Stomach (tissue), 4 donors: ENCODE data around the gene TPD52L1.

Source experiments
- EP300 ChIP-seq: sonication (generic); formaldehyde crosslinking; IDR thresholded peaks from one replicate; pipeline ENCODE4 v1.6.1; 2017; ENCODE audit warnings: antibody characterized with exemption
- TF ChIP-seq, protein P1 (sequence below), 7 experiments: fragments of 450-650 bp in 4 of 7; fragments of 200-600 bp in 3 of 7; sonication (generic) in 3 of 7; IDR thresholded peaks; one replicate each; pipeline ENCODE4 v1.5.1; 2016 to 2019; ENCODE audit warnings: antibody characterized with exemption in 7 of 7, control low read depth in 2 of 7, mild to moderate bottlenecking in 1 of 7

DNA sequence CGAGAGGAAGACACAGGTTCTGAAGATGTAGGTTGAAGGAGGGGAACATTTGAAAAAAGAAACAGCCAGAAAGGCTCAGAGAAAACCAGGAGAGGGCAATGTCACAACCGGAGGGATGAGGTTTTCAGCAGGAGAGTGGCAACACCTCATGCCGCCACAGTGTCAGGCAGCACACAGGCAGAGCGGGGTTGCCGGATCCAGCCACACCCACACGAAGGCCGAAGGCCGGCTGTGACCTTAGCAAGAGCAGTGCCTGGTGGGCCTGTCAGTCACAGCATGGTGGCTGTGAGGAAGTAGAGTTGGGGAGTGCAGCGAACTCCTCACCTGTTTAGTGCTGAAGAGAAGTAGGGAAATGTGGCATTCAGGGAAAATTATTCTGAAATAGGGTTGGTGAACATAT lies 134.1 kb downstream of the TPD52L1 start:
- TF ChIP-seq, protein P1, sequence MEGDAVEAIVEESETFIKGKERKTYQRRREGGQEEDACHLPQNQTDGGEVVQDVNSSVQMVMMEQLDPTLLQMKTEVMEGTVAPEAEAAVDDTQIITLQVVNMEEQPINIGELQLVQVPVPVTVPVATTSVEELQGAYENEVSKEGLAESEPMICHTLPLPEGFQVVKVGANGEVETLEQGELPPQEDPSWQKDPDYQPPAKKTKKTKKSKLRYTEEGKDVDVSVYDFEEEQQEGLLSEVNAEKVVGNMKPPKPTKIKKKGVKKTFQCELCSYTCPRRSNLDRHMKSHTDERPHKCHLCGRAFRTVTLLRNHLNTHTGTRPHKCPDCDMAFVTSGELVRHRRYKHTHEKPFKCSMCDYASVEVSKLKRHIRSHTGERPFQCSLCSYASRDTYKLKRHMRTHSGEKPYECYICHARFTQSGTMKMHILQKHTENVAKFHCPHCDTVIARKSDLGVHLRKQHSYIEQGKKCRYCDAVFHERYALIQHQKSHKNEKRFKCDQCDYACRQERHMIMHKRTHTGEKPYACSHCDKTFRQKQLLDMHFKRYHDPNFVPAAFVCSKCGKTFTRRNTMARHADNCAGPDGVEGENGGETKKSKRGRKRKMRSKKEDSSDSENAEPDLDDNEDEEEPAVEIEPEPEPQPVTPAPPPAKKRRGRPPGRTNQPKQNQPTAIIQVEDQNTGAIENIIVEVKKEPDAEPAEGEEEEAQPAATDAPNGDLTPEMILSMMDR (IDR thresholded peaks at IDR 0.05) = no peak
- TF ChIP-seq EP300 = no peak
